ENCODE results near the gene PEAR1. TPM values are rescaled to one million over a fixed set of nuclear protein-coding genes. Genes with fewer than 3 reads are reported as not detected.
"Not testable (repeated sequence)": the region's sequence is repeated elsewhere in the genome, so short reads cannot be mapped to it uniquely, and the experiment has no call there.

The PEAR1 gene
- total and polyA plus RNA-seq, 2 donors: 0.61 to 2.5 TPM

DNA sequence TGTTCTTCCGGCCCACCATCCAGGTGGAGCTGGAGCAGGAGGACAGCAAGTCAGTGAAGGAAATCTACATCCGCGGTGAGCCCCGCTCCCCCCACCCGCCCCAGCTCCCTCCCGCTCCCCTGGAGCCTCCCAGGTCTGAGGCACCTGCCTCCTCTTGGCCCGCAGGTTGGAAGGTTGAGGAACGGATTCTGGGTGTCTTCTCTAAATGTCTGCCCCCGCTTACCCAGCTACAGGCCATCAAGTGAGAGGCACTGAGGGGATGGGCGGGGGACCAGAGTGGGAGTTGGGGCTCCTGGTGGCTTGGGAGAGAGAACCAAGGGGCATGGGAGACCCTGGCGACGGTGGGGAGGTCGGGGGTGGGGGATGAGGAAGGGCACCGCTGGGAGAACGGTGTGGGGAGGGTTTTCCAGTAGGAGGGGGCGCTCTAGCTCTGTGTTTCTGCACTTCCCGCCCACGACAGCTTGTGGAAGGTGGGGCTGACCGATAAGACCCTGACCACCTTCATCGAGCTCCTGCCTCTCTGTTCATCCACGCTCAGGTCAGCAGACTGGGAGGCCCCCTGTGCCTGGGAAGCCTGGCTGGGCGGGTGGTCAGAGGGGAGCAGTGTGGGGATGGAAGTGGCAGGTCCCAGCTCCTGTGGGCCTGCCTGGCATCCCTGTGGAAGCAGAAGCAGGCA, 31.1 kb downstream of the PEAR1 start:
- H3K4me3 ChIP-seq (ENCODE audit: low read length in 2 of 2): no peak overlapping the region

GRCh38 chr1:156925154-156926010, 31.9 kb downstream of the PEAR1 start:
- Histone ChIP-seq H3K27me3 (ENCODE audit: control insufficient read depth in 2 of 2, insufficient read depth in 1 of 2, low read length in 1 of 2) (peaks cover 65 to 97% of the 10 kb centered on the region in 2 donors), H3K36me3 (ENCODE audit: control insufficient read depth in 2 of 2, insufficient read depth in 2 of 2, low read length in 1 of 2) (no peaks in the 10 kb centered on the region), H3K4me1 (ENCODE audit: control insufficient read depth in 2 of 2, insufficient read depth in 2 of 2, low read length in 2 of 2) (peaks cover 0 to 11% of the 10 kb centered on the region in 2 donors), H3K9me3 (ENCODE audit: control insufficient read depth in 2 of 2, insufficient read depth in 1 of 2, low read length in 1 of 2) (no peaks in the 10 kb centered on the region), H3K4me3 (ENCODE audit: low read length in 2 of 2) (no peak overlapping the region), H3K27ac (ENCODE audit: low read depth in 1 of 2, low read length in 1 of 2) (no peak overlapping the region)
- DNase-seq (ENCODE audit: low read depth in 6 of 9, low spot score in 9 of 9): no peak
- WGBS: 90% methylated on average over 5 of the region's 5 CpGs

More for the DNA sequence above, 31.1 kb downstream of the PEAR1 start:
- Histone ChIP-seq H3K36me3 (ENCODE audit: control insufficient read depth in 2 of 2, insufficient read depth in 2 of 2, low read length in 1 of 2) (no peaks in the 10 kb centered on the region), H3K9me3 (ENCODE audit: control insufficient read depth in 2 of 2, insufficient read depth in 1 of 2, low read length in 1 of 2) (no peaks in the 10 kb centered on the region), H3K27ac (ENCODE audit: low read depth in 1 of 2, low read length in 1 of 2) (no peak overlapping the region), H3K27me3 (ENCODE audit: control insufficient read depth in 2 of 2, insufficient read depth in 1 of 2, low read length in 1 of 2) (peaks cover 73 to 100% of the 10 kb centered on the region in 2 donors), H3K4me1 (ENCODE audit: control insufficient read depth in 2 of 2, insufficient read depth in 2 of 2, low read length in 2 of 2) (peaks cover 0 to 11% of the 10 kb centered on the region in 2 donors)
- DNase-seq (ENCODE audit: low read depth in 6 of 9, low spot score in 9 of 9): no peak
- WGBS: 37% methylated on average over 22 of the region's 22 CpGs

DNA sequence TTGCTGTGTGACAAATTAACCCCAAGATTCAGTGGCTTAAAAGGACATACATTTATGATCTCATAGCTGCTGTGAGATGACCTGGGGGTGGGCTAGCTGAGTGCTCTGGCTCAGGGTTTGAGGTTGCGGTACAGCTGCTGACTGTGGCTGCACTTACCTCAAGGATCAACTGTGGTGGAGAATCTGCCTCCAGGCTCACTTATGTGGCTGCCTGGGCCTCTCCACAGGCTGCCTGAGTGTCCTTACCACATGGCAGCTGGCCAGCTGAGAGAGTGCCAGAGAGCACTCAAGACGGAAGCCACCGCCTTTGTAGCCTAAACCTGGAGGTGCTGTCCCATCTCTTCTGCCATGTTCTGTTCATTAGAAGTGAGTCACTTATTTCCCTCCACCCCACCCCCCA, 32.7 kb downstream of the PEAR1 start:
- Histone ChIP-seq H3K4me3 (ENCODE audit: low read length in 2 of 2) (no peak overlapping the region), H3K9me3 (ENCODE audit: control insufficient read depth in 2 of 2, insufficient read depth in 1 of 2, low read length in 1 of 2) (no peaks in the 10 kb centered on the region), H3K36me3 (ENCODE audit: control insufficient read depth in 2 of 2, insufficient read depth in 2 of 2, low read length in 1 of 2) (no peaks in the 10 kb centered on the region), H3K27me3 (ENCODE audit: control insufficient read depth in 2 of 2, insufficient read depth in 1 of 2, low read length in 1 of 2) (peaks cover 57 to 95% of the 10 kb centered on the region in 2 donors), H3K4me1 (ENCODE audit: control insufficient read depth in 2 of 2, insufficient read depth in 2 of 2, low read length in 2 of 2) (peaks cover 0 to 7% of the 10 kb centered on the region in 2 donors), H3K27ac (ENCODE audit: low read depth in 1 of 2, low read length in 1 of 2) (no peak overlapping the region)
- 5% methylated on average over 3 of the region's 3 CpGs for WGBS
- DNase-seq (ENCODE audit: low read depth in 6 of 9, low spot score in 9 of 9): peak in 1 of 9 donors; percentile 19

DNA sequence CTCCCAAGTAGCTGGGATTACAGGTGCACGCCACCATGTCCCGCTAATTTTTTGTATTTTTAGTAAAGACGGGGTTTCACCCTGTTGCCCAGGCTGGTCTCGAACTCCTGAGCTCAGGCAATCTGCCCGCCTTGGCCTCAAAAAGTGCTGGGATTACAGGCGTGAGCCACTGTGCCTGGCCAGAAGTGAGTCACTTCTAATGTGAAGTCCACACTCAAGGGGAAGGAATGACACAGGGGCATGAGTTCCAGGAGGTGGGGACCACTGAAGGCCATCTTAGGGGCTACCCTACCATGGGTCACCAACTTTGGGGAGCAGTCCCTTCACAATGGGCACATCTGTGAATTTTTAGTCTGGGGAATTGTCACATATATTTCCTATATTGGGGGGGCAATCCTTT, 33.2 kb downstream of the PEAR1 start:
- DNase-seq (ENCODE audit: low read depth in 6 of 9, low spot score in 9 of 9); H3K9me3 ChIP-seq (ENCODE audit: control insufficient read depth in 2 of 2, insufficient read depth in 1 of 2, low read length in 1 of 2); H3K27ac ChIP-seq (ENCODE audit: low read depth in 1 of 2, low read length in 1 of 2); H3K4me1 ChIP-seq (ENCODE audit: control insufficient read depth in 2 of 2, insufficient read depth in 2 of 2, low read length in 2 of 2); H3K4me3 ChIP-seq (ENCODE audit: low read length in 2 of 2); H3K36me3 ChIP-seq (ENCODE audit: control insufficient read depth in 2 of 2, insufficient read depth in 2 of 2, low read length in 1 of 2): not testable (repeated sequence)
- WGBS: 90% methylated on average over 6 of the region's 6 CpGs
- peaks cover 55 to 90% of the 10 kb centered on the region in 2 donors for H3K27me3 ChIP-seq (ENCODE audit: control insufficient read depth in 2 of 2, insufficient read depth in 1 of 2, low read length in 1 of 2)

DNA sequence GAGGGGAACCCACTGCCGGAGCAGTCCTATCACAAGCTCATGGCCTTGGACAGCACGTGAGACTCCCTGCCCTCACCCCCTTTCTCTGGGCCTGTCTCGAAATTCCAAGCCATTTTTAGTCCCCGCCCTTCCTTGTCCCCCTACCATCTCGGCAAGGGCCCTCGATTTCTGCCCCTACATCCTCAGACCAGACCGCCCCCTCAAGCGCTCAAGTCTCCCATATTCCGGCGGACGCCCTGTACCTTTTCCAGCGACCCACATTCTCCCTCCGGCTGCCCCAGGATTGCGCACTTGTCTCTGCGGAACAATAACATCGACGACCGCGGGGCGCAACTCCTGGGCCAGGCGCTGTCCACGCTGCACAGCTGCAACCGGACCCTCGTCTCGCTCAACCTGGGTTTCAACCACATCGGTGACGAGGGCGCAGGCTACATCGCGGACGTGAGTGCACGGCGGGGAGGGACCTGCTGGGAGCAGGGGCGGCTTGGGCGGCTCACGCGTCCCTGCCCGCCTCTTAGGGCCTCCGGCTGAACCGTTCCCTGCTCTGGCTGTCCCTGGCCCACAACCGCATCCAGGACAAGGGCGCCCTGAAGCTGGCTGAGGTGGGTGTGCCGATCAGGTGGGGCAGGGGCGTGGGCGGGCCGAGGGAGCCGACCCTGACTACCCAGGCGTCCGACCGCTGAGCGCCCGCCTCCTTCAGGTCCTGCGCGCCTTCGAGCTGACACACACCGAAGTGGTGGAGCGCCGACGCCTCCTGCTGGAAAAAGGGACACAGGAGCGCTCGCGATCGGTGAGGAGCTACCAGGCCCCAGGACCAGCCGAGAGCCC, 33.9 kb downstream of the PEAR1 start:
- DNase-seq (ENCODE audit: low read depth in 6 of 9, low spot score in 9 of 9): peak in 6 of 9 donors; percentile 15 to 65 (median 36)
- H3K27me3 ChIP-seq (ENCODE audit: control insufficient read depth in 2 of 2, insufficient read depth in 1 of 2, low read length in 1 of 2): peaks cover 48 to 83% of the 10 kb centered on the region in 2 donors
- peak overlapping the region in 1 of 2 donors; percentile 0 for H3K4me3 ChIP-seq (ENCODE audit: low read length in 2 of 2)
- H3K27ac ChIP-seq (ENCODE audit: low read depth in 1 of 2, low read length in 1 of 2): no peak overlapping the region
- H3K36me3 ChIP-seq (ENCODE audit: control insufficient read depth in 2 of 2, insufficient read depth in 2 of 2, low read length in 1 of 2): no peaks in the 10 kb centered on the region
- WGBS: 6% methylated on average over 64 of the region's 64 CpGs
- H3K9me3 ChIP-seq (ENCODE audit: control insufficient read depth in 2 of 2, insufficient read depth in 1 of 2, low read length in 1 of 2): no peaks in the 10 kb centered on the region
- H3K4me1 ChIP-seq (ENCODE audit: control insufficient read depth in 2 of 2, insufficient read depth in 2 of 2, low read length in 2 of 2): peaks cover 0 to 7% of the 10 kb centered on the region in 2 donors

DNA sequence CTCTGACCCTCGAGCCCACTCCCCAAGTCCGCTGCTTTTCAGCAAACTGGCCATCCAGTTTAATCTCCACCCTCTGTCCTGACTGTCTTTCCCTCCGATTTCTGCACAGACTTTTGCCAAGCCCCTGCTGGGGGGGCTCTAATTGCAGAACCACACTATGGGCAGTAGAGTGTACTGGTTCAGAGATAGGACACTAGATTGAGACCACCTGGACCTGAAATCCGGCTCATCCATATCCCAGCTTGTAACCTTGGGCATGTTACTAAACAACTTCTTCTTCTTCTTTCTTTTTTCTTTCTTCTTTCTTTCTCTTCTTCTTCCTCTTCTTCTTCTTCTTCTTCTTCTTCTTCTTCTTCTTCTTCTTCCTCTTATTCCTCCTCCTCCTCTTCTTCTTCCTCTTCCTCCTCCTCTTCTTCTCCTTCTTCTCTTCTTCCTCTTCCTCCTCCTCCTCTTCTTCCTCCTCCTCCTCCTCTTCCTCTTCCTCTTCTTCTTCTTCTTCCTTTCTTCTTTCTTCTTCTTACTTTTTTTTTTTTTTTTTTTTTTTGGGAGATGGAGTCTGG, 34.6 kb downstream of the PEAR1 start:
- WGBS: 10% methylated on average over 4 of the region's 4 CpGs
- H3K27me3 ChIP-seq (ENCODE audit: control insufficient read depth in 2 of 2, insufficient read depth in 1 of 2, low read length in 1 of 2): peaks cover 45 to 76% of the 10 kb centered on the region in 2 donors
- H3K4me3 ChIP-seq (ENCODE audit: low read length in 2 of 2): no peak overlapping the region

GRCh38 chr1:156929596-156930238, 36.2 kb downstream of the PEAR1 start:
- H3K4me1 ChIP-seq (ENCODE audit: control insufficient read depth in 2 of 2, insufficient read depth in 2 of 2, low read length in 2 of 2): peaks cover 0 to 4% of the 10 kb centered on the region in 2 donors
- H3K4me3 ChIP-seq (ENCODE audit: low read length in 2 of 2): no peak overlapping the region
- DNase-seq (ENCODE audit: low read depth in 6 of 9, low spot score in 9 of 9): no peak
- no peaks in the 10 kb centered on the region for H3K36me3 ChIP-seq (ENCODE audit: control insufficient read depth in 2 of 2, insufficient read depth in 2 of 2, low read length in 1 of 2)
- H3K27me3 ChIP-seq (ENCODE audit: control insufficient read depth in 2 of 2, insufficient read depth in 1 of 2, low read length in 1 of 2): peaks cover 31 to 60% of the 10 kb centered on the region in 2 donors
- WGBS: 76% methylated on average over 6 of the region's 6 CpGs
- no peaks in the 10 kb centered on the region for H3K9me3 ChIP-seq (ENCODE audit: control insufficient read depth in 2 of 2, insufficient read depth in 1 of 2, low read length in 1 of 2)
- H3K27ac ChIP-seq (ENCODE audit: low read depth in 1 of 2, low read length in 1 of 2): no peak overlapping the region

More for the DNA sequence above, 34.6 kb downstream of the PEAR1 start:
- Histone ChIP-seq H3K36me3 (ENCODE audit: control insufficient read depth in 2 of 2, insufficient read depth in 2 of 2, low read length in 1 of 2) (no peaks in the 10 kb centered on the region), H3K9me3 (ENCODE audit: control insufficient read depth in 2 of 2, insufficient read depth in 1 of 2, low read length in 1 of 2) (no peaks in the 10 kb centered on the region), H3K27ac (ENCODE audit: low read depth in 1 of 2, low read length in 1 of 2) (no peak overlapping the region), H3K4me1 (ENCODE audit: control insufficient read depth in 2 of 2, insufficient read depth in 2 of 2, low read length in 2 of 2) (peaks cover 0 to 7% of the 10 kb centered on the region in 2 donors)
- no peak for DNase-seq (ENCODE audit: low read depth in 6 of 9, low spot score in 9 of 9)

DNA sequence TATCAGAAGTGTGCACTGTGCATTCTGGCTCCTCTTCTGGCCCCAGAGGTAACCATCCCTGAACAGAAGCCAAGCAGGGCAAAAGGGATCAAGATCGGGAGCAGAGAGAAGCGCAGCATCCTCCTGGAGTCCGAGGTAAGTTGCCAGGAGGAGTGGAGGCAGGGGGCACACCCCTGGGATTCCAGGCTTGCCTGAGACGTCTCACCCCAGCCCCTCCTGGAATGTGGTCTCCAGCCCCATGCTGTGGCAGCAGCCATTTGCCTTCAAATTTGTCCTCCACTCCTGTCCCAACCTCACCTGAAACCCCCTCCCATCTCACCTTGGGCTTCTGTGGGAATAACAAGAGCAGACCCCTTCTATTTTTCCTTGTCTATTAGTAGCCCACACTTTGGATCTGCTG, 37.0 kb downstream of the PEAR1 start:
- Histone ChIP-seq H3K36me3 (ENCODE audit: control insufficient read depth in 2 of 2, insufficient read depth in 2 of 2, low read length in 1 of 2) (no peaks in the 10 kb centered on the region), H3K4me3 (ENCODE audit: low read length in 2 of 2) (no peak overlapping the region), H3K9me3 (ENCODE audit: control insufficient read depth in 2 of 2, insufficient read depth in 1 of 2, low read length in 1 of 2) (no peaks in the 10 kb centered on the region), H3K27ac (ENCODE audit: low read depth in 1 of 2, low read length in 1 of 2) (no peak overlapping the region), H3K4me1 (ENCODE audit: control insufficient read depth in 2 of 2, insufficient read depth in 2 of 2, low read length in 2 of 2) (peaks cover 0 to 4% of the 10 kb centered on the region in 2 donors), H3K27me3 (ENCODE audit: control insufficient read depth in 2 of 2, insufficient read depth in 1 of 2, low read length in 1 of 2) (peaks cover 23 to 52% of the 10 kb centered on the region in 2 donors)
- WGBS: 90% methylated on average over 4 of the region's 4 CpGs
- DNase-seq (ENCODE audit: low read depth in 6 of 9, low spot score in 9 of 9): no peak
